Peyer's patch (tissue), 4 donors: Measurements from ENCODE around the gene STAT6. TPM values are rescaled to one million over a fixed set of nuclear protein-coding genes. Genes with fewer than 3 reads are reported as not detected.

ENCODE experiments used
- DNase-seq, 3 donors: peaks; one replicate each; pipeline ENCODE4 v3.0.0-alpha.2; 2017 to 2019
- H3K27ac ChIP-seq, 4 donors: fragments of 200-600 bp; sonication (generic); one replicate each; pipeline ENCODE4 v1.5.1; 2016 to 2019
- H3K27me3 ChIP-seq, 2 donors: fragments of 200-600 bp; sonication (generic); one replicate each; pipeline ENCODE4 v1.5.1; 2019
- H3K36me3 ChIP-seq, 3 donors: fragments of 200-600 bp; sonication (generic); one replicate each; pipeline ENCODE4 v1.5.1; 2016 to 2019
- H3K4me1 ChIP-seq, 4 donors: fragments of 200-600 bp; sonication (generic); one replicate each; pipeline ENCODE4 v1.5.1; 2016 to 2019
- H3K4me3 ChIP-seq, 4 donors: fragments of 200-600 bp; sonication (generic); 1 replicate in 3 of 4; 2 replicates in 1 of 4; pipeline ENCODE4 v1.5.1; 2016 to 2019; ENCODE audit warnings: mild to moderate bottlenecking in 1 of 4
- H3K9me3 ChIP-seq, 4 donors: fragments of 200-600 bp; sonication (generic); one replicate each; pipeline ENCODE4 v1.5.1; 2016 to 2019; ENCODE audit warnings: mild to moderate bottlenecking in 1 of 4
- CTCF ChIP-seq, 6 experiments: fragments of 450-650 bp in 4 of 6; fragments of 200-600 bp in 2 of 6; sonication (generic) in 1 of 6; IDR thresholded peaks; one replicate each; pipeline ENCODE4 v1.5.1; 2017 to 2019; ENCODE audit warnings: antibody characterized with exemption in 6 of 6, mild to moderate bottlenecking in 3 of 6, moderate library complexity in 1 of 6
- POLR2A ChIP-seq, 2 donors: fragments of 450-650 bp; IDR thresholded peaks; one replicate each; pipeline ENCODE4 v1.5.1; 2017; ENCODE audit warnings: antibody characterized with exemption in 2 of 2, mild to moderate bottlenecking in 2 of 2, moderate library complexity in 2 of 2
- total RNA-seq, 4 donors: library from RNA; depleted of rRNA; stranded (reverse); fragments of >200 nt; gene quantifications; one replicate each; pipeline ENCODE4 v1.1.0, GENCODE V29; 2016

The STAT6 gene
- total RNA-seq, result 100 to 1,000 TPM; 278 to 416 (median 382) TPM

- Histone ChIP-seq H3K4me1 (peaks cover 0 to 48% (median 5%) of the 10 kb centered on the region in 4 donors), H3K27ac (peak within 1 kb of the TSS; percentile 98 to 99 (median 98)), H3K4me3 (peak within 1 kb of the TSS; percentile 74 to 81 (median 76)), H3K27me3 (no peaks in the 10 kb centered on the region), H3K36me3 (peaks cover 0 to 22% (median 0%) of the 10 kb centered on the region in 3 donors), H3K9me3 (no peaks in the 10 kb centered on the region)
- DNase-seq, result peak; percentile 85 to 96 (median 93)
- no peak for TF ChIP-seq CTCF (IDR thresholded peaks at IDR 0.05)
- TF ChIP-seq POLR2A (IDR thresholded peaks at IDR 0.05), result peak; percentile 58 to 79
These were observed at the start of gene STAT6 for GRCh38 chr12:57111031-57111734. TSS of gene STAT6 (minus strand) at chr12:57111362. CDS start at chr12:57108278, 3,084 bp downstream.

GRCh38 chr12:57160741-57161140, 49.6 kb upstream of the STAT6 start:
- TF ChIP-seq CTCF (IDR thresholded peaks at IDR 0.05) (no peak), POLR2A (IDR thresholded peaks at IDR 0.05) (no peak)
- Histone ChIP-seq H3K36me3 (peaks cover 0 to 89% (median 0%) of the 10 kb centered on the region in 3 donors), H3K27me3 (no peaks in the 10 kb centered on the region), H3K27ac (no peak overlapping the region), H3K9me3 (no peaks in the 10 kb centered on the region), H3K4me3 (no peak overlapping the region), H3K4me1 (no peaks in the 10 kb centered on the region)
- no peak for DNase-seq

- Histone ChIP-seq H3K27ac (no peak overlapping the region), H3K36me3 (peaks cover 0 to 93% (median 0%) of the 10 kb centered on the region in 3 donors), H3K4me3 (no peak overlapping the region), H3K4me1 (no peaks in the 10 kb centered on the region), H3K27me3 (no peaks in the 10 kb centered on the region), H3K9me3 (no peaks in the 10 kb centered on the region)
- no peak for TF ChIP-seq POLR2A (IDR thresholded peaks at IDR 0.05)
- TF ChIP-seq CTCF (IDR thresholded peaks at IDR 0.05), result no peak
- no peak for DNase-seq
These were observed 48.9 kb upstream of the STAT6 start for GRCh38 chr12:57160040-57160439.

GRCh38 chr12:57159311-57159710, 48.1 kb upstream of the STAT6 start:
- H3K27ac ChIP-seq, result no peak overlapping the region
- TF ChIP-seq CTCF (IDR thresholded peaks at IDR 0.05) (no peak), POLR2A (IDR thresholded peaks at IDR 0.05) (no peak)
- peaks cover 0 to 97% (median 0%) of the 10 kb centered on the region in 3 donors for H3K36me3 ChIP-seq
- H3K27me3 ChIP-seq, result no peaks in the 10 kb centered on the region
- no peaks in the 10 kb centered on the region for H3K9me3 ChIP-seq
- DNase-seq, result no peak
- no peak overlapping the region for H3K4me3 ChIP-seq
- H3K4me1 ChIP-seq, result no peaks in the 10 kb centered on the region

GRCh38 chr12:57158665-57159064, 47.5 kb upstream of the STAT6 start:
- H3K4me1 ChIP-seq, result no peaks in the 10 kb centered on the region
- H3K27ac ChIP-seq, result peak overlapping the region in 1 of 4 donors; percentile 5
- no peak for DNase-seq
- H3K27me3 ChIP-seq, result no peaks in the 10 kb centered on the region
- TF ChIP-seq POLR2A (IDR thresholded peaks at IDR 0.05) (no peak), CTCF (IDR thresholded peaks at IDR 0.05) (no peak)
- no peaks in the 10 kb centered on the region for H3K9me3 ChIP-seq
- H3K4me3 ChIP-seq, result no peak overlapping the region
- peaks cover 0 to 97% (median 0%) of the 10 kb centered on the region in 3 donors for H3K36me3 ChIP-seq
